Neural progenitor cell (in vitro differentiated cells): ENCODE measurements around the gene PRKD1. TPM values are rescaled to one million over a fixed set of nuclear protein-coding genes. Genes with fewer than 3 reads are reported as not detected.

ENCODE experiments used
- DNase-seq: peaks from one replicate; pipeline ENCODE4 v3.0.0-alpha.2; 2016; ENCODE audit warnings: low spot score
- H2AFZ ChIP-seq: fragments of 200-600 bp; sonication (generic); replicated peaks from 2 replicates; pipeline ENCODE4 v1.6.1; 2016; ENCODE audit warnings: antibody characterized with exemption
- H3F3A ChIP-seq: fragments of 200-600 bp; sonication (generic); 2 replicates; pipeline ENCODE4 v1.6.1; 2016; ENCODE audit warnings: antibody characterized with exemption, low read depth
- H3K27ac ChIP-seq: fragments of 200-600 bp; sonication (generic); 2 replicates; pipeline ENCODE4 v1.5.1; 2016; ENCODE audit warnings: mild to moderate bottlenecking
- H3K27me3 ChIP-seq: fragments of 200-600 bp; sonication (generic); 2 replicates; pipeline ENCODE4 v1.6.1; 2016; ENCODE audit warnings: mild to moderate bottlenecking, moderate library complexity
- H3K36me3 ChIP-seq: fragments of 200-600 bp; sonication (generic); 2 replicates; pipeline ENCODE4 v1.5.1; 2016
- H3K4me1 ChIP-seq: fragments of 200-600 bp; sonication (generic); 2 replicates; pipeline ENCODE4 v1.6.1; 2016; ENCODE audit warnings: mixed run types
- H3K4me2 ChIP-seq: fragments of 200-600 bp; sonication (generic); 2 replicates; pipeline ENCODE4 v1.6.1; 2016
- H3K4me3 ChIP-seq: fragments of 200-600 bp; sonication (generic); 2 replicates; pipeline ENCODE4 v1.5.1; 2016
- H3K79me2 ChIP-seq: fragments of 200-600 bp; sonication (generic); 2 replicates; pipeline ENCODE4 v1.6.1; 2016; ENCODE audit warnings: low read depth
- H3K9ac ChIP-seq: fragments of 200-600 bp; sonication (generic); 2 replicates; pipeline ENCODE4 v1.6.1; 2016
- H3K9me3 ChIP-seq: fragments of 200-600 bp; sonication (generic); 2 replicates; pipeline ENCODE4 v1.5.1; 2016; ENCODE audit warnings: low read depth
- H4K20me1 ChIP-seq: fragments of 200-600 bp; sonication (generic); 2 replicates; pipeline ENCODE4 v1.6.1; 2016; ENCODE audit warnings: low read depth
- H3K27ac Mint-ChIP-seq: 3 replicates; pipeline ENCODE4 v1.8.0; 2021; ENCODE audit warnings: mixed read lengths
- H3K27me3 Mint-ChIP-seq: 2 replicates; pipeline ENCODE4 v1.8.0; 2022; ENCODE audit warnings: low read depth, mild to moderate bottlenecking, inconsistent platforms, moderate library complexity, mixed read lengths; ENCODE audit not compliant: insufficient read depth
- H3K36me3 Mint-ChIP-seq: 3 replicates; pipeline ENCODE4 v1.8.0; 2021; ENCODE audit warnings: mixed read lengths
- H3K4me1 Mint-ChIP-seq: 3 replicates; pipeline ENCODE4 v1.8.0; 2021; ENCODE audit warnings: mixed read lengths
- H3K4me3 Mint-ChIP-seq: 3 replicates; pipeline ENCODE4 v1.8.0; 2021; ENCODE audit warnings: mild to moderate bottlenecking, moderate library complexity, mixed read lengths
- H3K9me3 Mint-ChIP-seq: 3 replicates; pipeline ENCODE4 v1.8.0; 2020; ENCODE audit warnings: mixed read lengths
- EZH2 ChIP-seq: fragments of 200-600 bp; sonication (generic); IDR thresholded peaks from 2 replicates; pipeline ENCODE4 v1.6.1; 2017; ENCODE audit warnings: antibody characterized with exemption, mild to moderate bottlenecking, moderate library complexity
- EZH2phosphoT487 ChIP-seq: fragments of 200-600 bp; sonication (generic); IDR thresholded peaks from 2 replicates; pipeline ENCODE4 v1.6.1; 2017; ENCODE audit warnings: antibody characterized with exemption
- total RNA-seq: library from RNA; depleted of rRNA; stranded (reverse); fragments of >200 nt; gene quantifications from 2 replicates; pipeline ENCODE4 v1.2.3, GENCODE V29; 2015; ENCODE audit warnings: low replicate concordance
- TF ChIP-seq, protein P1 (sequence below): fragments of 200-600 bp; sonication (generic); IDR thresholded peaks from 2 replicates; pipeline ENCODE4 v1.5.1; 2017; ENCODE audit warnings: antibody characterized with exemption, mild to moderate bottlenecking

Gene PRKD1
- total RNA-seq, 1 donor from 2014 or later, result 8.7 TPM

DNA sequence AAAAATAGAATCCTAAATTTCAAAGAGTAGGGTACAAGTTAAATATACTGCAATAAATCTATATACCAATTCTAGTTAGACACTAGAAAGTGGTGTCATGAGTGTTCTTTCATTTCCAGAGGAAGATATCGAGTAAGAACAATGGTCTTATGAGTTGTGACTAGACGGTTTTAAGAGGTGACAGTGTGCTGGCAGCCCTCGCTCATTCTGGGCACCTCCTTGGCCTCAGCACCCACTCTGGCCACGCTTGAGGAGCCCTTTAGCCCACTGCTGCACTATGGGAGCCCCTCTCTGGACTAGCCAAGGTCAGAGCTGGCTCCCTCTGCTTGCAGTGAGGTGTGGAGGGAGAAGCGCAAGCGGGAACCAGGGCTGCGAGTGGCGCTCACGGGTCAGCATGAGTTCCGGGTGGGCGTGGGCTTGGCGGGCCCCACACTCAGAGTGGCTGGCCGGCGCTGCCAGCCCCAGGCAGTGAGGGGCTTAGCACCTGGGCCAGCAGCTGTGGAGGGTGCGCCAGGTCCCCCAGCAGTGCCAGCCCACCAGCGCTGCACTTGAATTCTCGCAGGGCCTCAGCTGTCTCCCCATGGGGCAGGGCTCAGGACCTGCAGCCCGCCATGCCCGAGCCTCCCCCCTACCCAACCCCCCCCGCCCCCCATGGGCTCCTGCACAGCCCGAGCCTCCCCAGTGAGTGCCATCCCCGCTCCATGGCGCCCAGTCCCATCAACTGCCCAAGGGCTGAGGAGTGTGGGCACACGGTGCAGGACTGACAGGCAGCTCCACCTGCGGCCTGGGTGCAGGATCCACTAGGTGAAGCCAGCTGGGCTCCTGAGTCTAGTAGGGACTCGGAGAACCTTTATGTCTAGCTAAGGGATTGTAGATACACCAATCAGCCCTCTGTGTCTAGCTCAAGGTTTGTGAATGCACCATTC, 18.7 kb downstream of the PRKD1 start:
- H3K4me3 ChIP-seq, result no peak overlapping the region
- H3K36me3 Mint-ChIP-seq, result peaks cover 2% of the 10 kb centered on the region
- no peak overlapping the region for H2AFZ ChIP-seq
- H3K27me3 Mint-ChIP-seq, result peaks cover 3% of the 10 kb centered on the region
- TF ChIP-seq EZH2phosphoT487 (no peak), EZH2 (no peak)
- TF ChIP-seq, protein P1, sequence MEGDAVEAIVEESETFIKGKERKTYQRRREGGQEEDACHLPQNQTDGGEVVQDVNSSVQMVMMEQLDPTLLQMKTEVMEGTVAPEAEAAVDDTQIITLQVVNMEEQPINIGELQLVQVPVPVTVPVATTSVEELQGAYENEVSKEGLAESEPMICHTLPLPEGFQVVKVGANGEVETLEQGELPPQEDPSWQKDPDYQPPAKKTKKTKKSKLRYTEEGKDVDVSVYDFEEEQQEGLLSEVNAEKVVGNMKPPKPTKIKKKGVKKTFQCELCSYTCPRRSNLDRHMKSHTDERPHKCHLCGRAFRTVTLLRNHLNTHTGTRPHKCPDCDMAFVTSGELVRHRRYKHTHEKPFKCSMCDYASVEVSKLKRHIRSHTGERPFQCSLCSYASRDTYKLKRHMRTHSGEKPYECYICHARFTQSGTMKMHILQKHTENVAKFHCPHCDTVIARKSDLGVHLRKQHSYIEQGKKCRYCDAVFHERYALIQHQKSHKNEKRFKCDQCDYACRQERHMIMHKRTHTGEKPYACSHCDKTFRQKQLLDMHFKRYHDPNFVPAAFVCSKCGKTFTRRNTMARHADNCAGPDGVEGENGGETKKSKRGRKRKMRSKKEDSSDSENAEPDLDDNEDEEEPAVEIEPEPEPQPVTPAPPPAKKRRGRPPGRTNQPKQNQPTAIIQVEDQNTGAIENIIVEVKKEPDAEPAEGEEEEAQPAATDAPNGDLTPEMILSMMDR, result no peak
- no peaks in the 10 kb centered on the region for H4K20me1 ChIP-seq
- H3K9ac ChIP-seq, result no peak overlapping the region
- peaks cover 7% of the 10 kb centered on the region for H3K9me3 Mint-ChIP-seq
- H3K79me2 ChIP-seq, result no peaks in the 10 kb centered on the region
- DNase-seq, result no peak
- H3K4me1 Mint-ChIP-seq, result no peaks in the 10 kb centered on the region
- no peaks in the 10 kb centered on the region for H3K36me3 ChIP-seq
- H3F3A ChIP-seq, result no peaks in the 10 kb centered on the region
- no peak overlapping the region for H3K4me2 ChIP-seq
- no peak overlapping the region for H3K4me3 Mint-ChIP-seq
- H3K27ac ChIP-seq, result no peak overlapping the region
- H3K9me3 ChIP-seq, result no peaks in the 10 kb centered on the region
- no peak overlapping the region for H3K27ac Mint-ChIP-seq
- H3K27me3 ChIP-seq, result no peaks in the 10 kb centered on the region
- H3K4me1 ChIP-seq, result no peaks in the 10 kb centered on the region

DNA sequence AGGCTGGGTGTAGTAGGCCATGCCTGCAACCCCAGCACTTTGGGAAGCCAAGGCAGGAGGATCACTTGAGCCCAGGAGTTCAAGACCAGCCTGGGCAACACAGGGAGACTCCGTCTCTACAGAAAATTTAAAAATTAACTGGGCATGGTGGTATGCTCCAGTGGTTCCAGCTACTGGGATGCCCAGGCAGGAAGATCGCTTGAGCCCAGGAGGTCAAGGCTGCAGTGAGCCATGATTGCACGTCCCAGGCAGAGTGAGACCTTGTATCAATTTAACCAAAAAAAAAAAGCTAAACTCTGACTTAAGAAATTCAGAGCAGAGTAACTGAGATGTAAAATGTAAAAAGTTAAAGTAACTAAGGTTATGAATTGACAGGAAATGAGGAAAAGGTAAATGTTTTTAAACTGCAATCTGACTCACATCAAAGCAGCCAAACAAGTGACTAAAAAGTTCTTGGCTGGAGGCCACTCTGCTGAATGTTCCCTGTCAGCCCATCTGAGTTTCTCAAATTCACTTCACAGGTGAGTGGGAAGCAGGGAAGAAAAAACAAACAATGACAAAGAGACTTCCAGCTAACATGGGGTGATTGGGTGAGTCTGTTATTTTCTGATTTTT, 21.3 kb downstream of the PRKD1 start:
- Mint-ChIP-seq H3K36me3 (peaks cover 2% of the 10 kb centered on the region), H3K4me3 (no peak overlapping the region), H3K27me3 (peaks cover 3% of the 10 kb centered on the region), H3K27ac (no peak overlapping the region), H3K4me1 (no peaks in the 10 kb centered on the region), H3K9me3 (peaks cover 7% of the 10 kb centered on the region)
- Histone ChIP-seq H3K36me3 (no peaks in the 10 kb centered on the region), H3K9ac (no peak overlapping the region), H4K20me1 (no peaks in the 10 kb centered on the region), H2AFZ (no peak overlapping the region), H3K4me3 (no peak overlapping the region), H3K27me3 (no peaks in the 10 kb centered on the region), H3K9me3 (no peaks in the 10 kb centered on the region), H3K4me2 (no peak overlapping the region), H3K79me2 (no peaks in the 10 kb centered on the region), H3F3A (no peaks in the 10 kb centered on the region), H3K4me1 (no peaks in the 10 kb centered on the region), H3K27ac (no peak overlapping the region)
- TF ChIP-seq EZH2, result no peak
- TF ChIP-seq, protein P1, result no peak
- TF ChIP-seq EZH2phosphoT487, result no peak
- no peak for DNase-seq

DNA sequence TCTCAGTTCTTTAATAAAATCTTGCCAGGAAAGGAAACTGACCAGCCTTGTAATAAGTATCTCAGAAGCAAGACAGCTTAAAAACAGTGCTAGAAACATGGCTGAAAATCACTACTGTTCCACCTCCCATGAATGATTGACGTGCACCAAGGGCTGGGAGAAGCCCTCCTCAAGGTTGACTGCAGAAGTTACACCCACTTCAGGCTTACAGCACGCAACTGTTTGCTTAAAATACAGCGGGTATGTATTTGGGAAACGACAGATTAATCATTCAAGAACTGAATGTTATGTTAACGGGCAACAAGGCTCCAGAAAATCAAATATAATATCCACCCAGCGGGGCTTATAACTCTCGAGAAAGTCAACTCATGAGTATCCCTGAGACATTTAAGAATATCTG, 22.1 kb downstream of the PRKD1 start:
- H3K4me3 ChIP-seq, result no peak overlapping the region
- no peak overlapping the region for H3K27ac ChIP-seq
- Mint-ChIP-seq H3K4me1 (no peaks in the 10 kb centered on the region), H3K27ac (no peak overlapping the region), H3K9me3 (peaks cover 7% of the 10 kb centered on the region), H3K4me3 (no peak overlapping the region), H3K27me3 (peaks cover 3% of the 10 kb centered on the region), H3K36me3 (peaks cover 2% of the 10 kb centered on the region)
- no peak overlapping the region for H3K9ac ChIP-seq
- no peak overlapping the region for H2AFZ ChIP-seq
- DNase-seq, result no peak
- no peaks in the 10 kb centered on the region for H3K36me3 ChIP-seq
- H3K79me2 ChIP-seq, result no peaks in the 10 kb centered on the region
- H3K4me2 ChIP-seq, result no peak overlapping the region
- no peaks in the 10 kb centered on the region for H3K9me3 ChIP-seq
- H4K20me1 ChIP-seq, result no peaks in the 10 kb centered on the region
- H3K27me3 ChIP-seq, result no peaks in the 10 kb centered on the region
- no peak for TF ChIP-seq EZH2
- TF ChIP-seq EZH2phosphoT487, result no peak
- TF ChIP-seq, protein P1, result no peak
- no peaks in the 10 kb centered on the region for H3K4me1 ChIP-seq
- H3F3A ChIP-seq, result no peaks in the 10 kb centered on the region
